ENCODE data around the gene IL2RG. TPM values are rescaled to one million over a fixed set of nuclear protein-coding genes. Genes with fewer than 3 reads are reported as not detected.

IL2RG gene
- total RNA-seq, 1 donor: not detected

GRCh38 chrX:71103110-71103983 is 8.0 kb downstream of the IL2RG start:
- TF ChIP-seq, protein P1, sequence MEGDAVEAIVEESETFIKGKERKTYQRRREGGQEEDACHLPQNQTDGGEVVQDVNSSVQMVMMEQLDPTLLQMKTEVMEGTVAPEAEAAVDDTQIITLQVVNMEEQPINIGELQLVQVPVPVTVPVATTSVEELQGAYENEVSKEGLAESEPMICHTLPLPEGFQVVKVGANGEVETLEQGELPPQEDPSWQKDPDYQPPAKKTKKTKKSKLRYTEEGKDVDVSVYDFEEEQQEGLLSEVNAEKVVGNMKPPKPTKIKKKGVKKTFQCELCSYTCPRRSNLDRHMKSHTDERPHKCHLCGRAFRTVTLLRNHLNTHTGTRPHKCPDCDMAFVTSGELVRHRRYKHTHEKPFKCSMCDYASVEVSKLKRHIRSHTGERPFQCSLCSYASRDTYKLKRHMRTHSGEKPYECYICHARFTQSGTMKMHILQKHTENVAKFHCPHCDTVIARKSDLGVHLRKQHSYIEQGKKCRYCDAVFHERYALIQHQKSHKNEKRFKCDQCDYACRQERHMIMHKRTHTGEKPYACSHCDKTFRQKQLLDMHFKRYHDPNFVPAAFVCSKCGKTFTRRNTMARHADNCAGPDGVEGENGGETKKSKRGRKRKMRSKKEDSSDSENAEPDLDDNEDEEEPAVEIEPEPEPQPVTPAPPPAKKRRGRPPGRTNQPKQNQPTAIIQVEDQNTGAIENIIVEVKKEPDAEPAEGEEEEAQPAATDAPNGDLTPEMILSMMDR (IDR thresholded peaks at IDR 0.05; ENCODE audit: insufficient read depth, low read length): no peak
- no peak for DNase-seq (ENCODE audit: low read depth)
- H3K4me3 ChIP-seq (ENCODE audit: low read depth, low read length): no peak overlapping the region

GRCh38 chrX:71102292-71102691 is 9.1 kb downstream of the IL2RG start:
- no peak overlapping the region for H3K4me3 ChIP-seq (ENCODE audit: low read depth, low read length)
- no peak for DNase-seq (ENCODE audit: low read depth)
- TF ChIP-seq, protein P1 (IDR thresholded peaks at IDR 0.05; ENCODE audit: insufficient read depth, low read length): no peak

GRCh38 chrX:71100581-71101505 is 10.5 kb downstream of the IL2RG start:
- TF ChIP-seq, protein P1 (IDR thresholded peaks at IDR 0.05; ENCODE audit: insufficient read depth, low read length): no peak
- no peak overlapping the region for H3K4me3 ChIP-seq (ENCODE audit: low read depth, low read length)
- DNase-seq (ENCODE audit: low read depth): no peak

DNA sequence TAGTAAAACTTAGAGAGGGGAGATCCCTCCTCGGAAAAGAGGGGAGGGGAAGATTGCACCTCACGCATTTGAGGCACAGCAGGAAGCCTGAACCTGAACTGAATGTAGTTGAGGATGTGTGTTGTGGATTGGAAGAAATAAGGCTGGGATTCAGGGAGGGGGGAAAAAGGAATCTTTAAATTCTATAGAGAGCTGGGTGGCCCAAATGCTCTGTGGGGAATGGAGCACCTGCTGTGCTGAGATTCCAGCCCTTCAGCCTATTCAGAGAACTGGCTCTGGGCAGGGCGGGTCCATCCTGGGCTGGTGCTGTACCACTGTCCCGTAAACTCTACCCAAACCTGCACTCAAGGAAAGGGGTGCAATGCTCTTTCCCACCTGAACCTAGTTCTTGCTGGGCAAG is 11.6 kb downstream of the IL2RG start:
- no peak for DNase-seq (ENCODE audit: low read depth)
- H3K4me3 ChIP-seq (ENCODE audit: low read depth, low read length): no peak overlapping the region
- TF ChIP-seq, protein P1 (IDR thresholded peaks at IDR 0.05; ENCODE audit: insufficient read depth, low read length): no peak

DNA sequence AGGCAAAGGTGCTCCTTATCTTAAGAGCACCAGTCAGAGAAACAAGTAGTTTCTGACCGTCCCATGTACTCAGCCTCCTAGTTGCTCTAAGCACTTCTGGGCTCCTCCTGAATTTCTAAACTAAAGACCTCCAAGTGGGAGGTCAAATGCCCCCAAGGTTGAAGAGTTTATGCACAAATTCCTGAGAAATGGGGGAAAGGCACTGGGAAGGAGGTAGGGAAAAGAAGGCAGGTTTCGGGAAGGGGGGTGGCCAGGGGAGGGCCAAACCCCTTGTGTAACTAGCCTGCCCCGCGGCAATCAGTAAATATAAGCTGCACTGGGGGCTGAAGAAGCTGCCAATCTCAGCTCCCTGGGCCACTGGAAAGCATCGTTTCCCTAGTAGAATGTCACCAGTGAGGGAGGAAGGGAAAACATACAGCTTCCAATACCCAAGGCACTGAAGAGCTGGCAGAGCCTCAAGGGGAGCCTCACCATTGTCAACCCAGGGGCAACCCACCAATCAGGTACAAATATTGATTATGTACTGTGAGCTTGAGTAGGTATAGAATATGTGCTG is 12.3 kb downstream of the IL2RG start:
- H3K4me3 ChIP-seq (ENCODE audit: low read depth, low read length): no peak overlapping the region
- TF ChIP-seq, protein P1 (IDR thresholded peaks at IDR 0.05; ENCODE audit: insufficient read depth, low read length): no peak
- DNase-seq (ENCODE audit: low read depth): no peak

- DNase-seq (ENCODE audit: low read depth): peak; percentile 34
- no peak overlapping the region for H3K4me3 ChIP-seq (ENCODE audit: low read depth, low read length)
- TF ChIP-seq, protein P1 (IDR thresholded peaks at IDR 0.05; ENCODE audit: insufficient read depth, low read length): peak; percentile 42
Measured at GRCh38 chrX:71098302-71098701, 13.1 kb downstream of the IL2RG start.
